ENCODE measurements around the gene HAUS6.
"Not testable (repeated sequence)": the region's sequence is repeated elsewhere in the genome, so short reads cannot be mapped to it uniquely, and the experiment has no call there.

HAUS6 gene

GRCh38 chr9:19117039-19117716, 14.5 kb upstream of the HAUS6 start:
- DNase-seq (ENCODE audit: low read depth in 2 of 2, low spot score in 1 of 2): no peak

- DNase-seq (ENCODE audit: low read depth in 2 of 2, low spot score in 1 of 2): no peak
Measured at GRCh38 chr9:19116107-19116790, 13.5 kb upstream of the HAUS6 start.

GRCh38 chr9:19114680-19115270, 12.1 kb upstream of the HAUS6 start:
- DNase-seq (ENCODE audit: low read depth in 2 of 2, low spot score in 1 of 2): no peak

- DNase-seq (ENCODE audit: low read depth in 2 of 2, low spot score in 1 of 2): no peak
Measured at GRCh38 chr9:19113964-19114679, 11.4 kb upstream of the HAUS6 start.

- not testable (repeated sequence) for DNase-seq (ENCODE audit: low read depth in 2 of 2, low spot score in 1 of 2)
Measured at GRCh38 chr9:19113064-19113611, 10.4 kb upstream of the HAUS6 start.

- DNase-seq (ENCODE audit: low read depth in 2 of 2, low spot score in 1 of 2): no peak
Measured at GRCh38 chr9:19108038-19108437, 5.3 kb upstream of the HAUS6 start.

- no peak for DNase-seq (ENCODE audit: low read depth in 2 of 2, low spot score in 1 of 2)
Measured at GRCh38 chr9:19104515-19105282, 2.0 kb upstream of the HAUS6 start.

- no peak for DNase-seq (ENCODE audit: low read depth in 2 of 2, low spot score in 1 of 2)
Measured at GRCh38 chr9:19102181-19102630, 498 bp downstream of the HAUS6 start.

- no peak for DNase-seq (ENCODE audit: low read depth in 2 of 2, low spot score in 1 of 2)
Measured at GRCh38 chr9:19101203-19101602, 1.5 kb downstream of the HAUS6 start.

GRCh38 chr9:19097431-19097830, 5.3 kb downstream of the HAUS6 start:
- not testable (repeated sequence) for DNase-seq (ENCODE audit: low read depth in 2 of 2, low spot score in 1 of 2)

- DNase-seq (ENCODE audit: low read depth in 2 of 2, low spot score in 1 of 2): no peak
Measured at GRCh38 chr9:19087106-19088000, 15.4 kb downstream of the HAUS6 start.

- no peak for DNase-seq (ENCODE audit: low read depth in 2 of 2, low spot score in 1 of 2)
Measured at GRCh38 chr9:19085295-19085694, 17.4 kb downstream of the HAUS6 start.

- no peak for DNase-seq (ENCODE audit: low read depth in 2 of 2, low spot score in 1 of 2)
Measured at GRCh38 chr9:19074836-19075235, 27.9 kb downstream of the HAUS6 start.

- no peak for DNase-seq (ENCODE audit: low read depth in 2 of 2, low spot score in 1 of 2)
Measured at GRCh38 chr9:19074229-19074628, 28.5 kb downstream of the HAUS6 start.

GRCh38 chr9:19057033-19057432, 45.7 kb downstream of the HAUS6 start:
- DNase-seq (ENCODE audit: low read depth in 2 of 2, low spot score in 1 of 2): no peak

- no peak for DNase-seq (ENCODE audit: low read depth in 2 of 2, low spot score in 1 of 2)
Measured at GRCh38 chr9:19050637-19051591, 51.8 kb downstream of the HAUS6 start.

GRCh38 chr9:19049917-19050636, 52.6 kb downstream of the HAUS6 start:
- no peak for DNase-seq (ENCODE audit: low read depth in 2 of 2, low spot score in 1 of 2)
